GM23338 (cell line): ENCODE data around the gene SOX2. TPM values are rescaled to one million over a fixed set of nuclear protein-coding genes. Genes with fewer than 3 reads are reported as not detected.

Experiments
- ATAC-seq: fragments of 200-7000 bp; cut with Tn5 transposase; 3 replicates; pipeline ENCODE4 v1.9.1; 2020
- DNase-seq: peaks from one replicate; pipeline ENCODE4 v3.0.0-alpha.2; 2015; ENCODE audit warnings: low spot score
- H2AFZ ChIP-seq: fragments of 200-600 bp; sonication (generic); 2 replicates; pipeline ENCODE4 v1.8.0; 2016; ENCODE audit warnings: antibody characterized with exemption, mild to moderate bottlenecking, moderate library complexity
- H3F3A ChIP-seq: fragments of 200-600 bp; sonication (generic); replicated peaks from 2 replicates; pipeline ENCODE4 v1.8.0; 2017; ENCODE audit warnings: antibody characterized with exemption, mixed run types, low read depth
- H3K27ac ChIP-seq: fragments of 200-600 bp; sonication (generic); 2 replicates; pipeline ENCODE4 v1.6.1; 2016; ENCODE audit warnings: low read depth
- H3K27me3 ChIP-seq: fragments of 200-600 bp; sonication (generic); 2 replicates; pipeline ENCODE4 v1.8.0; 2016; ENCODE audit warnings: mild to moderate bottlenecking, mixed run types, moderate library complexity; ENCODE audit not compliant: insufficient read depth
- H3K36me3 ChIP-seq: fragments of 200-600 bp; sonication (generic); 2 replicates; pipeline ENCODE4 v1.8.0; 2016; ENCODE audit warnings: mild to moderate bottlenecking; ENCODE audit not compliant: insufficient read depth
- H3K4me1 ChIP-seq: fragments of 200-600 bp; sonication (generic); 2 replicates; pipeline ENCODE4 v1.8.0; 2016; ENCODE audit warnings: mild to moderate bottlenecking, moderate library complexity; ENCODE audit not compliant: insufficient read depth
- H3K4me2 ChIP-seq: fragments of 200-600 bp; sonication (generic); 2 replicates; pipeline ENCODE4 v1.7.1; 2017; ENCODE audit warnings: mixed run types
- H3K4me3 ChIP-seq: fragments of 200-600 bp; sonication (generic); 2 replicates; pipeline ENCODE4 v1.6.1; 2016; ENCODE audit warnings: mixed run types
- H3K79me2 ChIP-seq: fragments of 200-600 bp; sonication (generic); replicated peaks from 2 replicates; pipeline ENCODE4 v1.8.0; 2017; ENCODE audit warnings: mild to moderate bottlenecking; ENCODE audit not compliant: insufficient read depth
- H3K9me2 ChIP-seq: fragments of 200-600 bp; sonication (generic); 2 replicates; pipeline ENCODE4 v1.8.0; 2017; ENCODE audit not compliant: insufficient read depth
- H4K20me1 ChIP-seq: fragments of 200-600 bp; sonication (generic); replicated peaks from 2 replicates; pipeline ENCODE4 v1.8.0; 2017; ENCODE audit warnings: mild to moderate bottlenecking; ENCODE audit not compliant: insufficient read depth
- H3K27ac Mint-ChIP-seq: 2 replicates; pipeline ENCODE4 v1.8.0; 2020; ENCODE audit warnings: inconsistent platforms, mild to moderate bottlenecking, moderate library complexity, mixed read lengths
- H3K27me3 Mint-ChIP-seq: 3 replicates; pipeline ENCODE4 v1.8.0; 2022; ENCODE audit warnings: low read depth, mild to moderate bottlenecking, moderate library complexity, mixed read lengths, inconsistent platforms; ENCODE audit not compliant: insufficient read depth, poor library complexity
- H3K36me3 Mint-ChIP-seq: 3 replicates; pipeline ENCODE4 v1.8.0; 2021; ENCODE audit warnings: low read depth, mild to moderate bottlenecking, inconsistent platforms, moderate library complexity, mixed read lengths
- H3K4me1 Mint-ChIP-seq: 3 replicates; pipeline ENCODE4 v1.8.0; 2020; ENCODE audit warnings: mild to moderate bottlenecking, inconsistent platforms, mixed read lengths
- H3K4me3 Mint-ChIP-seq: 3 replicates; pipeline ENCODE4 v1.8.0; 2021; ENCODE audit warnings: moderate library complexity, mild to moderate bottlenecking, inconsistent platforms, mixed read lengths
- H3K9me3 Mint-ChIP-seq: 3 replicates; pipeline ENCODE4 v1.8.0; 2020; ENCODE audit warnings: moderate library complexity, mild to moderate bottlenecking, inconsistent platforms, mixed read lengths
- CREB1 ChIP-seq: fragments of 250-450 bp; sonication (Bioruptor Pico); IDR thresholded peaks from 2 replicates; pipeline ENCODE4 v1.5.0; 2020; ENCODE audit warnings: low read depth, mild to moderate bottlenecking, moderate library complexity
- EZH2 ChIP-seq: fragments of 200-600 bp; sonication (generic); IDR thresholded peaks from one replicate; pipeline ENCODE4 v1.8.0; 2017; ENCODE audit warnings: antibody characterized with exemption, mild to moderate bottlenecking, low read depth; ENCODE audit not compliant: unreplicated experiment
- EZH2phosphoT487 ChIP-seq: fragments of 200-600 bp; sonication (generic); IDR thresholded peaks from one replicate; pipeline ENCODE4 v1.8.1; 2018; ENCODE audit warnings: antibody characterized with exemption; ENCODE audit not compliant: unreplicated experiment
- JUNB ChIP-seq: IDR thresholded peaks from one replicate; pipeline ENCODE4 v1.6.1; 2016; ENCODE audit warnings: antibody characterized with exemption; ENCODE audit not compliant: unreplicated experiment
- NANOG ChIP-seq: IDR thresholded peaks from 2 replicates; pipeline ENCODE4 v1.6.1; 2016; ENCODE audit warnings: antibody characterized with exemption, borderline replicate concordance
- POLR2AphosphoS5 ChIP-seq: IDR thresholded peaks from 2 replicates; pipeline ENCODE4 v1.6.1; 2016; ENCODE audit warnings: antibody characterized with exemption, low read depth
- STAT1 ChIP-seq: IDR thresholded peaks from one replicate; pipeline ENCODE4 v1.6.1; 2016; ENCODE audit warnings: antibody characterized with exemption; ENCODE audit not compliant: unreplicated experiment
- ZNF114 ChIP-seq: fragments of 250-450 bp; sonication (Bioruptor Pico); IDR thresholded peaks from 2 replicates; pipeline ENCODE4 v1.5.0; 2020; ENCODE audit warnings: mild to moderate bottlenecking, moderate library complexity
- ZNF331 ChIP-seq: fragments of 250-450 bp; sonication (Bioruptor Pico); IDR thresholded peaks from 2 replicates; pipeline ENCODE4 v1.5.0; 2020; ENCODE audit warnings: low read depth, mild to moderate bottlenecking, moderate library complexity
- polyA plus RNA-seq: library from polyadenylated mRNA; unstranded; fragments of >200 nt; fragmentation: Nextera tagmentation; extraction: Ambion mirVana; gene quantifications from 2 replicates; pipeline ENCODE4 v1.2.1, GENCODE V29; 2016
- total RNA-seq: library from RNA; depleted of rRNA; stranded (reverse); fragments of >200 nt; shearing (Covaris generic); gene quantifications from 2 replicates; pipeline ENCODE4 v1.2.3, GENCODE V29; 2014
- TF ChIP-seq, protein P1 (sequence below): IDR thresholded peaks from 2 replicates; pipeline ENCODE4 v1.6.1; 2016; ENCODE audit warnings: antibody characterized with exemption
- TF ChIP-seq, protein P2 (sequence below): fragments of 250-450 bp; sonication (Bioruptor Pico); IDR thresholded peaks from 2 replicates; pipeline ENCODE4 v1.5.0; 2020; ENCODE audit warnings: mild to moderate bottlenecking, moderate library complexity
- TF ChIP-seq, protein P3 (sequence below): IDR thresholded peaks from one replicate; pipeline ENCODE4 v1.6.1; 2018; ENCODE audit warnings: antibody characterized with exemption; ENCODE audit not compliant: unreplicated experiment
- TF ChIP-seq, protein P4 (sequence below), 2 experiments: fragments of 200-600 bp in 1 of 2; sonication (generic) in 1 of 2; conservative IDR thresholded peaks; 2 replicates each; pipeline versions ENCODE4 v1.5.1 to v1.6.1; 2016 to 2017; ENCODE audit warnings: antibody characterized with exemption in 2 of 2, low read depth in 2 of 2, mild to moderate bottlenecking in 2 of 2, moderate library complexity in 1 of 2

SOX2 gene
- total and polyA plus RNA-seq, 2 experiments from 2014 or later: 105 to 228 TPM

DNA sequence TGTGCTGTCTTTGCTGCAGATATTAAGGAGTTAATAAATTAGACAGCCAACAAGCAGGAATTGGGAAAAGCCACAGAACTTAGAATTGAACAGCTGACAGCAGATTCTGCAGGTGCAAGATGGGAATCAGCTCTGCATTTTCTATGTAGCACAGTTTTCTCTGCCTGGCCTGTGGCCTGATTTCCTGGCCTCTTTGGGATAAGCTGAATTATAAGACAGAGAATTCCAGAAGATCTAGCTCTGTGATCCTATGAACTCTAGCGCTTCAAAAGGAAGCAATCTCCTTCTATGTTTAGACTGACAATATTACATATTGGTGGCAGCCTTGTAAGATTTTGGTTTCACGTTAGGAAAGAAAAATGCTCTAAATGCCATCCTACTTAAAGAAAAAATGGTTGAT is 24.0 kb upstream of the SOX2 start:
- Mint-ChIP-seq H3K9me3 (no peaks in the 10 kb centered on the region), H3K4me3 (no peak overlapping the region), H3K27me3 (peaks cover 3% of the 10 kb centered on the region), H3K4me1 (peaks cover 47% of the 10 kb centered on the region), H3K27ac (peak overlapping the region; percentile 24; the same call in 1 of the 2 replicates), H3K36me3 (no peaks in the 10 kb centered on the region)
- no peaks in the 10 kb centered on the region for H3K79me2 ChIP-seq
- no peaks in the 10 kb centered on the region for H3K27me3 ChIP-seq
- peak overlapping the region; percentile 11; the same call in 1 of the 2 replicates for H3K27ac ChIP-seq
- no peaks in the 10 kb centered on the region for H3K9me2 ChIP-seq
- H3K36me3 ChIP-seq: no peaks in the 10 kb centered on the region
- H3K4me1 ChIP-seq: peaks cover 28% of the 10 kb centered on the region
- no peaks in the 10 kb centered on the region for H3F3A ChIP-seq
- DNase-seq (no peak), ATAC-seq (no peak)
- no peaks in the 10 kb centered on the region for H4K20me1 ChIP-seq
- TF ChIP-seq ZNF114 (CRISPR knock-in tag) (no peak), EZH2 (no peak), EZH2phosphoT487 (no peak), STAT1 (no peak), CREB1 (no peak), ZNF331 (CRISPR knock-in tag) (no peak), POLR2AphosphoS5 (no peak), JUNB (no peak), NANOG (no peak)
- TF ChIP-seq, protein P1, sequence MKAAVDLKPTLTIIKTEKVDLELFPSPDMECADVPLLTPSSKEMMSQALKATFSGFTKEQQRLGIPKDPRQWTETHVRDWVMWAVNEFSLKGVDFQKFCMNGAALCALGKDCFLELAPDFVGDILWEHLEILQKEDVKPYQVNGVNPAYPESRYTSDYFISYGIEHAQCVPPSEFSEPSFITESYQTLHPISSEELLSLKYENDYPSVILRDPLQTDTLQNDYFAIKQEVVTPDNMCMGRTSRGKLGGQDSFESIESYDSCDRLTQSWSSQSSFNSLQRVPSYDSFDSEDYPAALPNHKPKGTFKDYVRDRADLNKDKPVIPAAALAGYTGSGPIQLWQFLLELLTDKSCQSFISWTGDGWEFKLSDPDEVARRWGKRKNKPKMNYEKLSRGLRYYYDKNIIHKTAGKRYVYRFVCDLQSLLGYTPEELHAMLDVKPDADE: no peak
- TF ChIP-seq, protein P2, sequence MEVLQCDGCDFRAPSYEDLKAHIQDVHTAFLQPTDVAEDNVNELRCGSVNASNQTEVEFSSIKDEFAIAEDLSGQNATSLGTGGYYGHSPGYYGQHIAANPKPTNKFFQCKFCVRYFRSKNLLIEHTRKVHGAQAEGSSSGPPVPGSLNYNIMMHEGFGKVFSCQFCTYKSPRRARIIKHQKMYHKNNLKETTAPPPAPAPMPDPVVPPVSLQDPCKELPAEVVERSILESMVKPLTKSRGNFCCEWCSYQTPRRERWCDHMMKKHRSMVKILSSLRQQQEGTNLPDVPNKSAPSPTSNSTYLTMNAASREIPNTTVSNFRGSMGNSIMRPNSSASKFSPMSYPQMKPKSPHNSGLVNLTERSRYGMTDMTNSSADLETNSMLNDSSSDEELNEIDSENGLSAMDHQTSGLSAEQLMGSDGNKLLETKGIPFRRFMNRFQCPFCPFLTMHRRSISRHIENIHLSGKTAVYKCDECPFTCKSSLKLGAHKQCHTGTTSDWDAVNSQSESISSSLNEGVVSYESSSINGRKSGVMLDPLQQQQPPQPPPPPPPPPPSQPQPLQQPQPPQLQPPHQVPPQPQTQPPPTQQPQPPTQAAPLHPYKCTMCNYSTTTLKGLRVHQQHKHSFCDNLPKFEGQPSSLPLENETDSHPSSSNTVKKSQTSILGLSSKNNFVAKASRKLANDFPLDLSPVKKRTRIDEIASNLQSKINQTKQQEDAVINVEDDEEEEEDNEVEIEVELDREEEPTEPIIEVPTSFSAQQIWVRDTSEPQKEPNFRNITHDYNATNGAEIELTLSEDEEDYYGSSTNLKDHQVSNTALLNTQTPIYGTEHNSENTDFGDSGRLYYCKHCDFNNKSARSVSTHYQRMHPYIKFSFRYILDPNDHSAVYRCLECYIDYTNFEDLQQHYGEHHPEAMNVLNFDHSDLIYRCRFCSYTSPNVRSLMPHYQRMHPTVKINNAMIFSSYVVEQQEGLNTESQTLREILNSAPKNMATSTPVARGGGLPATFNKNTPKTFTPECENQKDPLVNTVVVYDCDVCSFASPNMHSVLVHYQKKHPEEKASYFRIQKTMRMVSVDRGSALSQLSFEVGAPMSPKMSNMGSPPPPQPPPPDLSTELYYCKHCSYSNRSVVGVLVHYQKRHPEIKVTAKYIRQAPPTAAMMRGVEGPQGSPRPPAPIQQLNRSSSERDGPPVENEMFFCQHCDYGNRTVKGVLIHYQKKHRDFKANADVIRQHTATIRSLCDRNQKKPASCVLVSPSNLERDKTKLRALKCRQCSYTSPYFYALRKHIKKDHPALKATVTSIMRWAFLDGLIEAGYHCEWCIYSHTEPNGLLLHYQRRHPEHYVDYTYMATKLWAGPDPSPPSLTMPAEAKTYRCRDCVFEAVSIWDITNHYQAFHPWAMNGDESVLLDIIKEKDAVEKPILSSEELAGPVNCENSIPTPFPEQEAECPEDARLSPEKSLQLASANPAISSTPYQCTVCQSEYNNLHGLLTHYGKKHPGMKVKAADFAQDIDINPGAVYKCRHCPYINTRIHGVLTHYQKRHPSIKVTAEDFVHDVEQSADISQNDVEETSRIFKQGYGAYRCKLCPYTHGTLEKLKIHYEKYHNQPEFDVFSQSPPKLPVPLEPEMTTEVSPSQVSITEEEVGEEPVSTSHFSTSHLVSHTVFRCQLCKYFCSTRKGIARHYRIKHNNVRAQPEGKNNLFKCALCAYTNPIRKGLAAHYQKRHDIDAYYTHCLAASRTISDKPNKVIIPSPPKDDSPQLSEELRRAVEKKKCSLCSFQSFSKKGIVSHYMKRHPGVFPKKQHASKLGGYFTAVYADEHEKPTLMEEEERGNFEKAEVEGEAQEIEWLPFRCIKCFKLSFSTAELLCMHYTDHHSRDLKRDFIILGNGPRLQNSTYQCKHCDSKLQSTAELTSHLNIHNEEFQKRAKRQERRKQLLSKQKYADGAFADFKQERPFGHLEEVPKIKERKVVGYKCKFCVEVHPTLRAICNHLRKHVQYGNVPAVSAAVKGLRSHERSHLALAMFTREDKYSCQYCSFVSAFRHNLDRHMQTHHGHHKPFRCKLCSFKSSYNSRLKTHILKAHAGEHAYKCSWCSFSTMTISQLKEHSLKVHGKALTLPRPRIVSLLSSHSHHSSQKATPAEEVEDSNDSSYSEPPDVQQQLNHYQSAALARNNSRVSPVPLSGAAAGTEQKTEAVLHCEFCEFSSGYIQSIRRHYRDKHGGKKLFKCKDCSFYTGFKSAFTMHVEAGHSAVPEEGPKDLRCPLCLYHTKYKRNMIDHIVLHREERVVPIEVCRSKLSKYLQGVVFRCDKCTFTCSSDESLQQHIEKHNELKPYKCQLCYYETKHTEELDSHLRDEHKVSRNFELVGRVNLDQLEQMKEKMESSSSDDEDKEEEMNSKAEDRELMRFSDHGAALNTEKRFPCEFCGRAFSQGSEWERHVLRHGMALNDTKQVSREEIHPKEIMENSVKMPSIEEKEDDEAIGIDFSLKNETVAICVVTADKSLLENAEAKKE: no peak
- TF ChIP-seq, protein P3, sequence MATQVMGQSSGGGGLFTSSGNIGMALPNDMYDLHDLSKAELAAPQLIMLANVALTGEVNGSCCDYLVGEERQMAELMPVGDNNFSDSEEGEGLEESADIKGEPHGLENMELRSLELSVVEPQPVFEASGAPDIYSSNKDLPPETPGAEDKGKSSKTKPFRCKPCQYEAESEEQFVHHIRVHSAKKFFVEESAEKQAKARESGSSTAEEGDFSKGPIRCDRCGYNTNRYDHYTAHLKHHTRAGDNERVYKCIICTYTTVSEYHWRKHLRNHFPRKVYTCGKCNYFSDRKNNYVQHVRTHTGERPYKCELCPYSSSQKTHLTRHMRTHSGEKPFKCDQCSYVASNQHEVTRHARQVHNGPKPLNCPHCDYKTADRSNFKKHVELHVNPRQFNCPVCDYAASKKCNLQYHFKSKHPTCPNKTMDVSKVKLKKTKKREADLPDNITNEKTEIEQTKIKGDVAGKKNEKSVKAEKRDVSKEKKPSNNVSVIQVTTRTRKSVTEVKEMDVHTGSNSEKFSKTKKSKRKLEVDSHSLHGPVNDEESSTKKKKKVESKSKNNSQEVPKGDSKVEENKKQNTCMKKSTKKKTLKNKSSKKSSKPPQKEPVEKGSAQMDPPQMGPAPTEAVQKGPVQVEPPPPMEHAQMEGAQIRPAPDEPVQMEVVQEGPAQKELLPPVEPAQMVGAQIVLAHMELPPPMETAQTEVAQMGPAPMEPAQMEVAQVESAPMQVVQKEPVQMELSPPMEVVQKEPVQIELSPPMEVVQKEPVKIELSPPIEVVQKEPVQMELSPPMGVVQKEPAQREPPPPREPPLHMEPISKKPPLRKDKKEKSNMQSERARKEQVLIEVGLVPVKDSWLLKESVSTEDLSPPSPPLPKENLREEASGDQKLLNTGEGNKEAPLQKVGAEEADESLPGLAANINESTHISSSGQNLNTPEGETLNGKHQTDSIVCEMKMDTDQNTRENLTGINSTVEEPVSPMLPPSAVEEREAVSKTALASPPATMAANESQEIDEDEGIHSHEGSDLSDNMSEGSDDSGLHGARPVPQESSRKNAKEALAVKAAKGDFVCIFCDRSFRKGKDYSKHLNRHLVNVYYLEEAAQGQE: no peak
- TF ChIP-seq, protein P4, sequence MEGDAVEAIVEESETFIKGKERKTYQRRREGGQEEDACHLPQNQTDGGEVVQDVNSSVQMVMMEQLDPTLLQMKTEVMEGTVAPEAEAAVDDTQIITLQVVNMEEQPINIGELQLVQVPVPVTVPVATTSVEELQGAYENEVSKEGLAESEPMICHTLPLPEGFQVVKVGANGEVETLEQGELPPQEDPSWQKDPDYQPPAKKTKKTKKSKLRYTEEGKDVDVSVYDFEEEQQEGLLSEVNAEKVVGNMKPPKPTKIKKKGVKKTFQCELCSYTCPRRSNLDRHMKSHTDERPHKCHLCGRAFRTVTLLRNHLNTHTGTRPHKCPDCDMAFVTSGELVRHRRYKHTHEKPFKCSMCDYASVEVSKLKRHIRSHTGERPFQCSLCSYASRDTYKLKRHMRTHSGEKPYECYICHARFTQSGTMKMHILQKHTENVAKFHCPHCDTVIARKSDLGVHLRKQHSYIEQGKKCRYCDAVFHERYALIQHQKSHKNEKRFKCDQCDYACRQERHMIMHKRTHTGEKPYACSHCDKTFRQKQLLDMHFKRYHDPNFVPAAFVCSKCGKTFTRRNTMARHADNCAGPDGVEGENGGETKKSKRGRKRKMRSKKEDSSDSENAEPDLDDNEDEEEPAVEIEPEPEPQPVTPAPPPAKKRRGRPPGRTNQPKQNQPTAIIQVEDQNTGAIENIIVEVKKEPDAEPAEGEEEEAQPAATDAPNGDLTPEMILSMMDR (conservative IDR thresholded peaks at IDR 0.05; ENCODE audit: low read depth in 2 of 2): no peak
- H3K4me3 ChIP-seq: no peak overlapping the region
- H3K4me2 ChIP-seq: peak overlapping the region; percentile 30; the same call in 1 of the 2 replicates
- H2AFZ ChIP-seq: no peak overlapping the region
